CD1c-positive myeloid dendritic cell (primary cell): ENCODE measurements around the gene CTNNBL1.
"Not testable (repeated sequence)": the region's sequence is repeated elsewhere in the genome, so short reads cannot be mapped to it uniquely, and the experiment has no call there.

Source experiments
- DNase-seq: peaks from one replicate; pipeline ENCODE4 v3.0.0-alpha.2; 2016; ENCODE audit errors: extremely low spot score

The CTNNBL1 gene

GRCh38 chr20:37850724-37851355, 157.0 kb downstream of the CTNNBL1 start:
- no peak for DNase-seq

GRCh38 chr20:37852666-37853065, 158.8 kb downstream of the CTNNBL1 start:
- no peak for DNase-seq

GRCh38 chr20:37853823-37854375, 160.1 kb downstream of the CTNNBL1 start:
- DNase-seq = no peak

- not testable (repeated sequence) for DNase-seq
Measured at GRCh38 chr20:37856034-37856433, 162.2 kb downstream of the CTNNBL1 start.

GRCh38 chr20:37856932-37857660, 163.3 kb downstream of the CTNNBL1 start:
- no peak for DNase-seq

GRCh38 chr20:37859406-37860171, 165.8 kb downstream of the CTNNBL1 start:
- no peak for DNase-seq

- DNase-seq = no peak
Measured at GRCh38 chr20:37863289-37863688, 169.5 kb downstream of the CTNNBL1 start.

GRCh38 chr20:37864298-37864697, 170.5 kb downstream of the CTNNBL1 start:
- DNase-seq = no peak

GRCh38 chr20:37866051-37866450, 172.2 kb downstream of the CTNNBL1 start:
- DNase-seq = no peak

GRCh38 chr20:37867289-37868195, 173.7 kb downstream of the CTNNBL1 start:
- DNase-seq = no peak

GRCh38 chr20:37868851-37869333, 175.1 kb downstream of the CTNNBL1 start:
- peak; percentile 25 for DNase-seq

GRCh38 chr20:37869334-37869861, 175.6 kb downstream of the CTNNBL1 start:
- DNase-seq = no peak

GRCh38 chr20:37870294-37870693, 176.5 kb downstream of the CTNNBL1 start:
- DNase-seq = no peak

- DNase-seq = no peak
Measured at GRCh38 chr20:37871751-37872150, 177.9 kb downstream of the CTNNBL1 start.

- DNase-seq = no peak
Measured at GRCh38 chr20:37872161-37872560, 178.3 kb downstream of the CTNNBL1 start.

GRCh38 chr20:37873884-37874283, 180.1 kb downstream of the CTNNBL1 start:
- no peak for DNase-seq

GRCh38 chr20:37875460-37876175, 181.8 kb downstream of the CTNNBL1 start:
- DNase-seq = no peak

GRCh38 chr20:37876863-37877262, 183.0 kb downstream of the CTNNBL1 start:
- no peak for DNase-seq

GRCh38 chr20:37877832-37878772, 184.3 kb downstream of the CTNNBL1 start:
- no peak for DNase-seq
